Daoy (cell line): ENCODE measurements around the gene PLK5. TPM values are rescaled to one million over a fixed set of nuclear protein-coding genes. Genes with fewer than 3 reads are reported as not detected.
"Not testable (repeated sequence)": the region's sequence is repeated elsewhere in the genome, so short reads cannot be mapped to it uniquely, and the experiment has no call there.

ENCODE experiments used
- DNase-seq: peaks from one replicate; pipeline ENCODE4 v3.0.0-alpha.2; 2015; ENCODE audit warnings: low read depth
- total RNA-seq: library from RNA; depleted of rRNA; stranded (reverse); fragments of >200 nt; shearing (Covaris generic); gene quantifications from 2 replicates; pipeline ENCODE4 v1.2.3, GENCODE V29; 2014; rRNA removed

Gene PLK5, protein sequence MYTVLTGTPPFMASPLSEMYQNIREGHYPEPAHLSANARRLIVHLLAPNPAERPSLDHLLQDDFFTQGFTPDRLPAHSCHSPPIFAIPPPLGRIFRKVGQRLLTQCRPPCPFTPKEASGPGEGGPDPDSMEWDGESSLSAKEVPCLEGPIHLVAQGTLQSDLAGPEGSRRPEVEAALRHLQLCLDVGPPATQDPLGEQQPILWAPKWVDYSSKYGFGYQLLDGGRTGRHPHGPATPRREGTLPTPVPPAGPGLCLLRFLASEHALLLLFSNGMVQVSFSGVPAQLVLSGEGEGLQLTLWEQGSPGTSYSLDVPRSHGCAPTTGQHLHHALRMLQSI
- not detected in 2 replicates for total RNA-seq

DNA sequence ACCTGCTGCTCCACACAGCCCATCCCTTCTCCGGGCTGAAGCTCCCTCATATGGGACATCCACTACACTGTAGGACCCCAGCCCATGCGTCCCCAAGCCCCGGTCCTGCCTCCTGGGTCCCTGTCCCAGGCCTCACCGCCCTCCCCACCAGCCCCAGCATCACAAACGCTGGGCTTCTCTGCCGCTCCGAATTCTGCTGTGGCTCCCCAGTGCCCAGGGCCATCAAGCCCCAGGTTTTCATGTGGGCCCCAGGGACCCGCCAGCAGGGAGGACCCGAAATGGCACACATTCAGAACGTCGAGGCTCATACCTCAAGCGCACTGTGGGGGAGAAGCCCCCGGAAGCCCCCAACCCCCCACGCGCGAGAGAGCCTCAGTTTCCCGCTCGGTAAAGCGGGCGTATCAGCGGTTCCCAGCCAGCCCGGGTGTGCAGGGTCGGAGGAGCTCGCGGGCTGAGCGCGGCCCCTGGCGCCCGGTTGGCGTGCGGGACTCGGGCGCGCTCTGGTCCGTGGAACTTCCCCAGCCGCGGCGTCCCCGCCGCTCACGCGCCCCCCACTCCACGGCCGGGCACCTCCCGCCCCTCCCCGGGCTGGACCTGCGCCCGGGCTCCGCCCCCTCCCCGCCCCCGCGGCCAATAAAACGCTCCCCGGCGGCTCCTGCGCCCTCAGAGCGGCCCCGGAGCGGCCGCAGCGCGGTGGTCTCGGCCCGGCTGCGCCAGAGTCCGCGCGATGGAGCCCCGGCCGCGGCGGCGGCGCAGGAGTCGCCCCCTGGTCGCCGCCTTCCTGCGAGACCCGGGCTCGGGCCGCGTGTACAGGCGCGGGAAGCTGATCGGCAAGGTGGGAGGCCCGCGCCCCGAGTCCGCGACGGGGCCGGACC, at the start of gene PLK5:
Gene PLK5, plus strand, starts transcription at position 666 of the 875 bp plus-strand sequence. CDS start 2,920 bp downstream, outside the sequence.
- DNase-seq = no peak

- DNase-seq = no peak
Observed at GRCh38 chr19:1474765-1475351, 49.0 kb upstream of the PLK5 start.

- no peak for DNase-seq
Observed at GRCh38 chr19:1475751-1476437, 48.0 kb upstream of the PLK5 start.

DNA sequence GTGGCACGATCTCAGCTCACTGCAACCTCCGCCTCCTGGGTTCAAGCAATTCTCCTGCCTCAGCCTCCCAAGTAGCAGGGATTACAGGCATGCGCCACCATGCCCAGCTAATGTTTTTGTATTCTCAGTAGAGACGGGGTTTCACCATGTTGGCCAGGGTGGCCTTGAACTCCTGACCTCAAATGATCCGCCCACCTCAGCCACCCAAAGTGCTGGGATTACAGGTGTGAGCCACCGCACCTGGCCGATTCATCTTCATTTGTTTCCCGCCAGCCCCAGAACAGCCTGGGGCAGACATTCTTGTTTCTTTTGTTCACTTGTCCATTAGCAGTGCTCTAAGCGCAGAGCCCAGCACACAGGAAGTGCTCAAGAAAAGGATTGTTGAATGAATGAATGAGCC, 46.8 kb upstream of the PLK5 start:
- not testable (repeated sequence) for DNase-seq

DNA sequence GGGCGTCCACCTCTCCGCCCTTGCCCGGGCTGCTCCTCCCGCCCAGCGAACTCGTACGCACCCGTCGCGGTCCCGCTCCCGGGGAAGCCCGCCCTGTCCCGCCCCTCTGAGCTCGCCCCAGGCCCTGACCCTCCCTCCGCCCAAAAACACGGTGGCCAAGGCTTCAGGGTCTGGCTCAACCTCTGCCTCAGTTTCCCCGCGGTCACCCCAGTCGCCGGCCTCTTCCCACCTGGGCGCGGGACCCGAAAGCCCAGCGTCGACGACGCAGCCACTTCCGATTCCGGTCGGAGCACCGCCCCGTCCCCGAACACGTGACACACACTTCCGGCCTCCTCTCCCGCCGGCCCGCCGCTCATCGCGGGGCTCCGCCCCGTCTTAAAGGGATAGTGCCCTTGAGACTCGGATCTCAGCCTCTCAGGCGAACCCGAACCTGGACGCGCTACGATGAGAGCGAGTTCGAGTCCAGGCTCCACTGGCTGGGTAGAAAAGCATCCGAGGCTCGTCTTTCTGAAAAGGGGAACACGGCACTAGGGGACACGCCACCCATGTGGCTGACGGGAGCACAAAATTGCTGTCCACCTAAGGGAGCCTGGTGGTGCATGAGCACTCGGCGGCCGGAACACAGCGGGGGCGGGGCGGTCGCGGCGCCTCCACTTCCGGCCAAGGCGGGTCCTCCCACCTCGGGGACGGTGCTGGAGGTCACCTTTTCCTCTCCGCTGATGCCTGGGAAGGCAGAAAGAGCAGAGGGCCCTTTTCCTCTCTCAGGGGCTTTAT, 44.8 kb upstream of the PLK5 start, which contains the start of gene C19orf25:
Gene C19orf25, minus strand, starts transcription at position 282 of the 774 bp plus-strand sequence. CDS start 312 bp downstream, outside the sequence.
- DNase-seq = peak; percentile 97

- no peak for DNase-seq
Observed at GRCh38 chr19:1481224-1481892, 42.5 kb upstream of the PLK5 start.

DNA sequence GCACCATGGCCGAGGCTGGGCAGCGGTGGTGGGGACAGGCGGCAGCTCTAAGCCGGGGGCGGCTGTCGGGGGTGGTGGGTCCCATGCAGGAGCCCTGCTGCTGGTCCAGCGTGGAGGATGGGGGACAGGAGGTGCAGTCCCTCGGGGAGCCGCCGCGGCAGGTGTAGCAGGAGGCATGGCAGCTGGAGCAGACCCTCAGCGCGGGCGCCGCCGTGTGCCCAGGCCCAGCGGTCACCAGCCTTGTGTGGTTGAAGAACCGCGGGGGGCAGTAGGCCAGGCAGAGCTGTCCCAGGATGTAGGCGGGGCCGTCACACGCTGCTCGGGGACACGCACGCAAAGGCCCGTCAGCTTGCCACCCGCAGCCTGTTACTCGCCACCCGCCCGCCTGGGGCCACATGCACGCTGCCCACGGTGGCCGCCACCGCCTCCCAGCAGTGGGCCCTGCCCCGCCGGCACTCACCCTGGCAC, 42.0 kb upstream of the PLK5 start:
- DNase-seq = no peak

GRCh38 chr19:1482361-1483130, 41.3 kb upstream of the PLK5 start:
- DNase-seq = no peak

- DNase-seq = no peak
Observed at GRCh38 chr19:1483131-1483978, 40.5 kb upstream of the PLK5 start.

DNA sequence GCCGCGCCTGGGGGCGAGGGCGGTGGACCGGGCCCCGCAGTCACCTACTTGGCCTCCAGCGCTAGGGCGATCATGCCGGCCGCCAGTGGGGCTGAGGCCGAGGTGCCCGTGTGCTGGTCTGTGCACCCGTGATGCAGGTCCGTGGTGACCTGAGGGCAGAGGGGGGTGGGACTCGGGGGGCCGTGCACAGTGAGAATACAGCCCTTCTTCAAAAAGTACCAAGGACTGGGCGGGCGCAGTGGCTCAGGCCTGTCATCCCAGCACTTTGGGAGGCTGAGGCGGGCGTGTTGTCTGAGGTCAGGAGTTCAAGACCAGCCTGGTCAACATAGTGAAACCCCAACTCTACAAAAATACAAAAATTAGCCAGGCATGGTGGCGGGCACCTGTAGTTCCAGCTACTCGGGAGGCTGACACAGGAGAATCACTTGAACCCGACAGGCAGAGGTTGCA, 39.9 kb upstream of the PLK5 start:
- no peak for DNase-seq

- no peak for DNase-seq
Observed at GRCh38 chr19:1486720-1487575, 36.9 kb upstream of the PLK5 start.

DNA sequence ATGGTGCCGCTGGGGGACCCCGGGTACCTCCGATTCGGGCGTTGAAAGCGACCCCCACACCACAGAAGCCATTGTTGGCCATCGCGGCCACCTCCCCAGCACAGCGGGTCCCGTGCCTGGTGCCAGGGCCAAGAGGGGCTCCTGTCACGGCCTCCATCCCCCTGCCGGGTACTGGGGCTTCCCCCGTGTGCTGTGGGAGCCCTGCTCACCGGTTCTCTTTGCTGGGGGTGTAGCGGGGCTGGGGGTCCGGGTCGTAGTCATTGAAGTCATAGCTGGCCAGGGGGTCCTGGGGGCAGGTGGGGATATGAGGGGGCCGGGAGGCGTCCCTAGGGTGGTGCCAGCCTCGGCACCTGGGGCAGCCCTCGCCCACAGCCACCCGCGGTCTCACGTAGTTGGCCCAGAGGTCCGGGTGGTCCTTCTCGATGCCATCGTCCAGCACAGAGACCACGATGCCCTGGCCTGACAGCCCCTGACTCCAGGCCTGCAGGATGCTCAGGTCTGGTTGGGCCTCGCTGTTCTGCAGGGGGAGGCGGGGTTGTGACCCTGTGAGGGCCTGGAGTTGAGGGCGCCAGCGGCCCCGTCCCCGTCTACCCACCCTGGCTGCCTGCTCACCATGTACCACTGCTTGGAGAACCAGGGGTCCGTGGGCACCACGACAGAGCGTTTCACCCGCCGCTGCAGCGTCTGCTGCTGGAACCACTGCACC, 36.1 kb upstream of the PLK5 start:
- no peak for DNase-seq

DNA sequence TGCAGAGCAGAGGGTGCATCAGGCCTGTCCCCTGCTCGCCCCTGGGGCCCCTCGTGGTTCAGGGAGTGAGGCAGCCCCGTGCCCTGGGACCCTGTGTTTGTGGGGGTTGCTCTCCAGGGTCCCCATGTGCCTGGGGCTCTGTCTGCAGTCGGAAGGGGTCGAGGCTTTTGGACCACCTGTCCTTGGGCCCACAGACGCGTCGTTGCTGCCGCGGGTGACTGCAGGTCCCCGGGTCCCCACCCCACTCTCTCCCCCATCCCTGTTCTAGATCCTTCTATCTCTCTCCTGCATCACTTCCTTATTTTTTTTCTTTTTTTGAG, 35.6 kb upstream of the PLK5 start:
- no peak for DNase-seq

DNA sequence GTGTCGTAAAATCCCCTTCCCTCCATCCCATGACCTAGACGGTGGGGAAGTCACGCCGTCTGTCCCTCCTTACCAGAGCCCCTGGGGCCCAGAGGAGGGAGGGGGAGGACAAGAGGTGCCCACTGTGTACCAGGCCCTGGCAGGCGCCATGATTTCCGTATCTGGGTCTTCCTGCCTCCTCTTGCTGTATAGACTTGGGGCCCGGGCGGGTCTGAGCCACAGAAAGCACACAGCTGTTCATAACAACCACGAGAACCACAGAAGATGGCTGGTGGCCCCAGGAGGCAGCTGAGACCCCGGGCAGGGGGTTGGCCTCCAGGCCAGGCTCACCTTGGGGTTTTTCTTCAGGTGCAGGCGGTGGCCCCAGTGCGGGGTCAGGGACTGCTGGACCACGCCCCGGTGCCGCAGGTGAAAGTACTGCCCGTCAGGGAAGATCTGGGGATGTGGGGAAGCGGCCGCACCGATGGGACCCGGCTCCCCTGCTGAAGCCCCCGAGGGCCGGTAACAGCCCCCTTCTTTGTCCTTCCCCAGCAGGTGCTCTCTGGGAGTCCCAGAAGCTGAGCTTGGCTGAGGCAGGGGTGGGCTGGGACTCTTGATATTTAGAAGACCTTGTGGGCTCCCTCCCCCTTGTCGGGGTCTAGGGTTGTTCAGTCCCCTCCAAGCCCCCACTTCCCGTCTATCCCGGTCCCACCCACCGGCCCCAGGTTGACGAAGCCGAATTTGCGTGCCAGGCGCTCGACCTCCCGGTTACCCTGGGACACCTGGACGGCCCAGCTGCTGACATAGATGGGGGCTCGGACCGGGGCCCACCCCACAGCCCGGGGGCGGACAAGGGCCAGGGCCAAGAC, 34.2 kb upstream of the PLK5 start:
- no peak for DNase-seq

DNA sequence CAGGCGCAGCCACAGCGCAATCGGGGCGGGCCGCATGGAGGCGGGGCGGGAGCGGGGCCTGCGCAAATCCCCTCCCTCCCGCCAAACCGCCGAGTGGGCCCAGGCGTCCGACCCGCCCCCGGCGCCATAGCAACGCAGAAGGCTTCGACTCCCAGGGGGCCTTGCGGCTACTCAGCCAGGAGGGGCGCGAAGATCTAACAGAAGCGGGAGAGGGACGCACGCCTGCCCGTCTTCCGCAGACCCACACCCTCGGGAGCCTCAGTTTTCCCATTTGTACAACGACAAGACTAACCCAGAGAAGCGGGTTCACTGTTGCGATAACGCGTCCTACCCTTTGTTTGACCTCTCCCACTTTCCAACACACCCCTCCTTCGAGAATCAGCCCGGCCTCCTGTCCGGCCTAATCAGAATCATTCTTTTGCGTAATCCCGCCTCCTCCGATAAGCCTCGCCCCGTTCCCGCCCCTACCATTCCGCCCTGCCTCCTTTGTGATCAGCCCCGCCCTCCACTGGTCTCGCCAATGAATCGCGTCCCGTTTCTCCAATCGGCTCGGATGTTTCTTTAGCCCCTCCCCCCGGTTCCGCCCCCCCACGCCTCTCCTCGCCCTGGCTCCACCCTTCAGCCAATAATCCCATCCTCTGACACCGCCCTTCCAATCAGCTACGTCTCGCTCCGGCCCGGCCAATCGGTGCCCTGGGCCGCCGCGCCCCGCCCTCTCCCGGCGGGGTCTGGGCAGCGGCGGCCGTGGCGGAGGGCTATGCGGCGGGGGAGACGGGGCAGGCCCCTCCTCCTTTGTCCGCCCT, 33.4 kb upstream of the PLK5 start, which contains the start of gene PCSK4:
Gene PCSK4, minus strand, starts transcription at position 40 of the 803 bp plus-strand sequence. Its CDS starts 4 bp downstream, at position 36.
- DNase-seq = peak; percentile 99
